GM10847 (cell line): Measurements from ENCODE around the gene GNAI1.

ENCODE experiments used
- POLR2A ChIP-seq: IDR thresholded peaks from 2 replicates; pipeline ENCODE4 v1.6.1; 2011; ENCODE audit not compliant: insufficient read length; ENCODE audit errors: extremely low read depth

Gene GNAI1

DNA sequence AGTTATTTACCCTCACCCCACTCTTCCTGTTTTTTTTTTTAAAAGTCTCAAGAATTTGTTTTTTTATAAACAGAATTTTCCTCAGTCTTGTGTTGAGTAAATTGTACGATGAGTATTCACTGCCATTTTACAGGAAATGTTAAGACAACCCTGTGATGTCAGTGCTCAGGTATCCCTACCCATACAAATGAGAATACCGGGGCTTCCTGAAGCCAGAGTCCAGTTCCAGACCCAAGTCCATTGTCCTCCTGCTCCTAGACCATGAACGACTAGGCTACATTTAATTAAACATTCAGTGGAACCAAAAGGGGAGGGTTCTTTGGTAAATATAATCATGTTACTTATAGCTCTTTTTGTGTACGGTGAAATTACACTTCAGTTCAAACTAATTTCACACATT, 79.2 kb downstream of the GNAI1 start:
- no peak for TF ChIP-seq POLR2A

DNA sequence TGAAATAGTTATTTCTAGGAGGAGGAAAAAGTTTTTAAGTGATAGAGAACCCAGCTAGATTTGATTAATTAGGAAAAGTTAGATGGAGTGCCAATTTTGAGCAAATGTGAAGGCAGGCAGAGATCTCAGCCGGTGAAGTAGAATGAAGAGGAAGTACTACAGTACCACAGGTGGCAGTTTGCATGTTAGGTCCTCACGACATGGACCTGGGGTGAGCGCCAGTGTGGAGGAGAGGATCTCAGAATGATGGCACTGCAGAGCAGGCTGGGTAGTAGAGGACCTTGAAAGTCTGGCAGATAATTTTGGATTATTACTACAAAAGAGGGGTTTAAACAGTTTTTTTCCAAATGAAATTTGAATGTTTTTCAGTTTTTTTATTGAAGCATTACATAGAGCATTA, 81.1 kb downstream of the GNAI1 start:
- TF ChIP-seq POLR2A = no peak

DNA sequence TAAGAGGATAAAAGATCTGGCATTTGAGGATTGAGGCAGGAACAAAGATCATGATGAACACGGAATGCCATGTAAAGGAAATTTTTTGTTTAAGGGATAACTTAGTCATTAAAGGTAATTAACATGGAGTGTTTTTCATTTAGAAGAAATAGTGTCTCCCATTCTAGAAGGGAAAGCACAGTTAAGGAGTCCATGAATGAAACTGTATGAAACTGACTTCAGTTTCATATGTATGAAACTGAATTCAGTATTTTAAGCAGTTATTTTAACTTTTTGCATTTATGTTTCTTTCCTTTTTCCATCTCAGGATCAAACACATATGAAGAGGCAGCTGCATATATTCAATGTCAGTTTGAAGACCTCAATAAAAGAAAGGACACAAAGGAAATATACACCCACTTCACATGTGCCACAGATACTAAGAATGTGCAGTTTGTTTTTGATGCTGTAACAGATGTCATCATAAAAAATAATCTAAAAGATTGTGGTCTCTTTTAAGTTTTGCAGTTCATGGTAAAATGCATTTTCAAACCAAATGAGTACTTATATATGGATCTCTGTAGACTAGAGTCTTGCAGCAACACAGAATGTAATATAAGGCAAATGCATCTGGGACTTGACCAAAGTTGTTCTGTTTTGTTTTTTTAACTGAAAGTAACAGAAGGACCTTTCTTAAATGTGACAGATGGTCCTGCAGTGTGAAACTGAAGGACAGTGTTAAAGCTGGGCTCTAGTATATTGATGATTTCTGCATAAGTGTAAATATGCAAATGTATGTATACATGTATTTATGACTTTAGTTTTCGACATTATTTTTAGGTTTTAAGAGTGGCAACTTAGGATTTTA, 82.6 kb downstream of the GNAI1 start:
- no peak for TF ChIP-seq POLR2A

DNA sequence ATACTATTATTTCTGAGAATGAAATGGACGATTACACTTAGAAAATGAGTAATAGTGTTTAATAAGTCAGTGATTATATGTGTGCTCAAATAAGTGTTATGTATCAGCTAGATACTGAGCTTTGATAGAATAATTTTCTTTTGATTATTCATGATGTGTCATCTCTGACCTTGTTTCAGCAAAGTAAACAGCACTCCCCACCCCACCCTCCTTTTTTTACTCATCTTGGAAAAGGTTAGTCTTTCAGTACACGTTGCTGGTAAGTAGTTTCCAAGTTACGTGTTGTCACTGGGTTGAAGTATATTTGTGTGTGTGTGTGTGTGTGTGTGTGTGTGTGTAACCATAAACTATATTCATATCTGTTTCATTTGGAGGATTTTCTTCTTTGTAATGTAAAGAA, 84.1 kb downstream of the GNAI1 start:
- no peak for TF ChIP-seq POLR2A

GRCh38 chr7:80220022-80220634, 85.5 kb downstream of the GNAI1 start:
- no peak for TF ChIP-seq POLR2A

DNA sequence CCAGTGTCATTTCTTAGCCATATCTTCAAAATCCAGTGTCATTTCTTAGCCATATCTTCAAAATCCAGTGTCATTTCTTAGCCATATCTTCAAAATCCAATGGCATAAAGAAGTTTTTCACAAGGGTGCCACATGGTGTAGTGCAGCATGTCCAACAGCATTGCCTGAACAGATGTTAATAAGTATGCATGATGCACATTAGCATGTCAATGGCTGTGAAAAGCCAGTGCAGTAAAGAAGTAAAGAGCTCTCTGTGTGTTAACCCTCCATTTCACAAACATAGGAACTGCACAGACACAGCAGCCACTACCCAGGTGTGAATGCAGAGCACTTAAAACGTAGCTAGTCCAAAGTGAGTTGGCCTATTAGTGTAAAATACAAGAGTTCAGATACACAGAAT, 89.8 kb downstream of the GNAI1 start:
- no peak for TF ChIP-seq POLR2A

DNA sequence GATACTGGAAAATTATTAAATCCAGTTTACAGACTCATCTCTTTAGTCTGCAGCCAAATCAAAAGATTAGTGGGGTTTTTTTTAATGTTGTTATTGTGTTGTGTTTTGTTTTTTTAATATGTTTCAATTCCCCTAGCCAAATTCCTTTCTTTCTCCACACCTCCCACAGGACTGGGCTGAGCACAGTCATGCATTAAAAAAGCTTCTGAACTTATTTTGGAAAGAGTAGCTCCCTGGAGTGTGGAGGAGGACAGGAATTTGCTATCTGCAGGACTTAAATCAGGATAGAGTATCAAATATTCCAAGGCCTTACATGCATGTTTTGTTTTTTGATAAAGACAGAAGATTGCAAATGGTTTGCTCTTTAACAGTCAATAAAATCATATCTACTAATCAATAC, 90.7 kb downstream of the GNAI1 start:
- TF ChIP-seq POLR2A = no peak

DNA sequence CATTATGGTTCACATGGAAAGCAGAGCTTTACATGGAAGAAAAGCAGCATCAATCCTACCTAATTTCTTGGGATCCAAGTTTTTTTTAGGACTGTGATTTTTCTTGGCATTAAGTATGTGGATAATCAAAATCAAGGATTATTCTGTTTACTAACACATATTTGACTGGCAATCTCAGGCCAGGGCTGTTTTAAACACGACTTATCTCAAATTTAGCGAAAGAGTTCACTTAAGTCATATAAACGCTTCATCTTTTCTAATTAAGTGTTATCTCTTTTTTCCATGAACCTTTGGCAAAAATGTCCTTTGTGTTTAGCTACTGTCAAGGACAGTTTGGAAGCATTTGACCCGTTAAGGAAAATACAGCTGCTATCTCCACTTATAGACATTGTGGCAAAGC, 92.0 kb downstream of the GNAI1 start:
- TF ChIP-seq POLR2A = no peak

DNA sequence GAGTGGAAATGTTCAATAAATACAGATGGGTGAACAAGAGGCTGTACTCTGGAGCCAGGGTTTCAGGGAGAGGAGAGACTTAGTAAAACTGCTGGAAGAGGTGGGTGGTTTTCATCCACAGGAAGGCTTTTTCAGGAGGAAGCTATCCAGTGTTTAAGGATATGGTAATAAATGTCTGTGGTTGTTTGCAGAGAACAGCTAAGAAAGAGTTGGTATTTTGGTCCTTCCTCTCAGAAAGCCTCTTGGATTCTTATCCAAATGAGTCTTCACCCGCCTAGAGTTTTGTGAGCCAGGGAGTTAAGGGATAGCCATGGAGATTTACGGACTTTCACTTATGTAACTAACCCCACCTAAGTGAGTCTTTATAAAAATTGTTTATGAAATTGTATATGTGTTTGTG, 95.7 kb downstream of the GNAI1 start:
- TF ChIP-seq POLR2A = no peak

GRCh38 chr7:80231707-80232106, 97.1 kb downstream of the GNAI1 start:
- TF ChIP-seq POLR2A = no peak

DNA sequence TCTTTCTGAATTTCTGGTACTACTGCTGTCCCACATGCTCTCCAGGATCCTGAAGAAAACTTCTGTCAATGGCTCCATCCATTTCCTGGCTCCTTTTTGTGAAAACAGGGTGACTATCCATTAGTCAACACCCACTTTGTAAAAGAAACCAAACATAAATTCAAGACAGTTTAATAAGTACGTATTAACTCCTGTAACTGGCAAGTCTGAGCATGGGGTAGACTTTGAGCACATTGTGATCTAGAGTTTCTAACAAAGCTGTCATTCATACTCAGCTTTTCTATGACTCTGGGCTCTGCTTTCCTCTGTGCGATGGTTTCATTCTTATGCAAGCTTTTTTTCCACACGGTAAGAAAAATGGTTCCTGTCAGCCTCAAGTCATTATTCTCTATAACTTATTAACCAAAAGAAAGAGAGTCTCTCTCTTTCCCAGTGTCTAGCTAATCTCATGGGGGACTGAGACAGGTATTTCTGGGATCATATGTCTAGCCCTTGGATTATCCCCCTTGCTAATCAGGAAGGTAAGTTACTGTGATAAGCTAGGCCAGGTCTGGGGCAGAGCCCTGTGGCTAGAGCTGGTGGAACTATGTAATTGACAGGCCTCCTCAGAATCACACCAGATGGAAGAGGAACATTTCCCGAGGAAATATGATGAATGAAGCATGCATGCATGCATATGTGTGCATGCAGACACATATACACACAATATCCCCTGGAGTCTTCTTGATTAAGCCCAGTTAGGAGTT, 98.5 kb downstream of the GNAI1 start:
- TF ChIP-seq POLR2A = no peak

DNA sequence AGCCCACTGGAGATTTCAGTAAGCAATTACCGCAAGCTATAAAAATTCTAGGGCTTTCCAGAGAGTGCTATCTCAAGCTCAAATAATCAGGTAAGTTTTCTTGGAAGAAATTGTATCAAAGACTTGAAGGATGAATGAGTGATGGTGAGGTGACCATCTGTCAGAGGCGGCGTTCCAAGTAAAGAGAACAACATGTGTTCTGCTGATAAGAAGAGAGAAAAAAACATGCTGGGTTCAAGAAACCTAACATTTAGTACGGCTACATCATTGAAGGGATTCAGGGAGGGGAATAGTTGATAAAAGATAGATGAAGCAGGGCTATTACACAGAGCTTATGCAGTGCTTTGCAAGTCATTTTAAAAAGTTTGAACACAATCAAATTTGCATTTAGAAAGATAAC, 100.7 kb downstream of the GNAI1 start:
- TF ChIP-seq POLR2A = no peak

GRCh38 chr7:80236681-80237080, 102.0 kb downstream of the GNAI1 start:
- no peak for TF ChIP-seq POLR2A

GRCh38 chr7:80240265-80241025, 105.8 kb downstream of the GNAI1 start:
- no peak for TF ChIP-seq POLR2A

- no peak for TF ChIP-seq POLR2A
These were observed 107.0 kb downstream of the GNAI1 start for GRCh38 chr7:80241671-80242070.
